Measurements from ENCODE around the gene C9. TPM values are rescaled to one million over a fixed set of nuclear protein-coding genes. Genes with fewer than 3 reads are reported as not detected.
A peak's percentile ranks its signal among the peaks of the same experiment; 100 is the strongest.
"Not testable (repeated sequence)": the region's sequence is repeated elsewhere in the genome, so short reads cannot be mapped to it uniquely, and the experiment has no call there.

Gene C9
- not detected in 2 replicates for total RNA-seq (2014; rRNA removed; shearing (Covaris generic); ENCODE audit: low replicate concordance)

GRCh38 chr5:39364367-39364766 is at the start of gene C9:
Gene C9 (minus strand): TSS chr5:39364495. CDS start chr5:39364464, 31 bp downstream.
- H3K9me3 ChIP-seq: no peaks in the 10 kb centered on the region
- DNase-seq: no peak
- H3K27me3 ChIP-seq: no peaks in the 10 kb centered on the region
- H3K4me3 ChIP-seq: no peak within 1 kb of the TSS
- no peaks in the 10 kb centered on the region for H3K36me3 ChIP-seq

GRCh38 chr5:39413771-39414170 is 49.5 kb upstream of the C9 start:
- Histone ChIP-seq H3K9me3 (no peaks in the 10 kb centered on the region), H3K4me3 (no peak overlapping the region), H3K36me3 (peaks cover 75% of the 10 kb centered on the region), H3K27me3 (no peaks in the 10 kb centered on the region)
- DNase-seq: no peak

- H3K27me3 ChIP-seq: no peaks in the 10 kb centered on the region
- no peaks in the 10 kb centered on the region for H3K9me3 ChIP-seq
- DNase-seq: no peak
- H3K36me3 ChIP-seq: peaks cover 75% of the 10 kb centered on the region
- H3K4me3 ChIP-seq: no peak overlapping the region
Measured at GRCh38 chr5:39412721-39413394, 48.6 kb upstream of the C9 start.

GRCh38 chr5:39411985-39412384 is 47.7 kb upstream of the C9 start:
- DNase-seq: no peak
- Histone ChIP-seq H3K4me3 (no peak overlapping the region), H3K36me3 (peaks cover 77% of the 10 kb centered on the region), H3K9me3 (no peaks in the 10 kb centered on the region), H3K27me3 (no peaks in the 10 kb centered on the region)

- H3K9me3 ChIP-seq: no peaks in the 10 kb centered on the region
- H3K36me3 ChIP-seq: peaks cover 76% of the 10 kb centered on the region
Measured at GRCh38 chr5:39411061-39411460, 46.8 kb upstream of the C9 start.

GRCh38 chr5:39409033-39409432 is 44.7 kb upstream of the C9 start:
- Histone ChIP-seq H3K4me3 (no peak overlapping the region), H3K27me3 (no peaks in the 10 kb centered on the region), H3K36me3 (peaks cover 71% of the 10 kb centered on the region), H3K9me3 (no peaks in the 10 kb centered on the region)
- DNase-seq: no peak

More at GRCh38 chr5:39411061-39411460, 46.8 kb upstream of the C9 start:
- H3K27me3 ChIP-seq: no peaks in the 10 kb centered on the region
- no peak for DNase-seq
- H3K4me3 ChIP-seq: no peak overlapping the region

GRCh38 chr5:39405083-39405843 is 41.0 kb upstream of the C9 start:
- no peaks in the 10 kb centered on the region for H3K9me3 ChIP-seq
- H3K36me3 ChIP-seq: peaks cover 85% of the 10 kb centered on the region
- no peak overlapping the region for H3K4me3 ChIP-seq
- DNase-seq: no peak
- no peaks in the 10 kb centered on the region for H3K27me3 ChIP-seq

GRCh38 chr5:39403761-39404160 is 39.5 kb upstream of the C9 start:
- not testable (repeated sequence) for H3K4me3 ChIP-seq

GRCh38 chr5:39402140-39402539 is 37.8 kb upstream of the C9 start:
- H3K9me3 ChIP-seq, DNase-seq, H3K4me3 ChIP-seq, H3K27me3 ChIP-seq: not testable (repeated sequence)
- H3K36me3 ChIP-seq: peaks cover 76% of the 10 kb centered on the region

More at GRCh38 chr5:39403761-39404160, 39.5 kb upstream of the C9 start:
- not testable (repeated sequence) for H3K27me3 ChIP-seq, DNase-seq, H3K9me3 ChIP-seq
- H3K36me3 ChIP-seq: peaks cover 76% of the 10 kb centered on the region

- DNase-seq: no peak
- Histone ChIP-seq H3K4me3 (no peak overlapping the region), H3K36me3 (peaks cover 77% of the 10 kb centered on the region), H3K27me3 (no peaks in the 10 kb centered on the region), H3K9me3 (no peaks in the 10 kb centered on the region)
Measured at GRCh38 chr5:39400713-39401578, 36.7 kb upstream of the C9 start.

GRCh38 chr5:39399135-39400036 is 35.1 kb upstream of the C9 start:
- Histone ChIP-seq H3K9me3 (no peaks in the 10 kb centered on the region), H3K27me3 (no peaks in the 10 kb centered on the region), H3K4me3 (no peak overlapping the region), H3K36me3 (peaks cover 75% of the 10 kb centered on the region)
- peak; percentile 50 for DNase-seq

GRCh38 chr5:39396843-39397242 is 32.5 kb upstream of the C9 start:
- H3K4me3 ChIP-seq: no peak overlapping the region
- peaks cover 78% of the 10 kb centered on the region for H3K36me3 ChIP-seq
- no peaks in the 10 kb centered on the region for H3K9me3 ChIP-seq
- no peak for DNase-seq
- no peaks in the 10 kb centered on the region for H3K27me3 ChIP-seq

GRCh38 chr5:39395521-39395920 is 31.2 kb upstream of the C9 start:
- no peaks in the 10 kb centered on the region for H3K27me3 ChIP-seq
- H3K36me3 ChIP-seq: peaks cover 80% of the 10 kb centered on the region
- no peaks in the 10 kb centered on the region for H3K9me3 ChIP-seq
- DNase-seq: no peak
- no peak overlapping the region for H3K4me3 ChIP-seq

- Histone ChIP-seq H3K9me3 (no peaks in the 10 kb centered on the region), H3K36me3 (peaks cover 84% of the 10 kb centered on the region), H3K27me3 (no peaks in the 10 kb centered on the region), H3K4me3 (no peak overlapping the region)
- DNase-seq: no peak
Measured at GRCh38 chr5:39394946-39395345, 30.7 kb upstream of the C9 start.

- DNase-seq: no peak
- no peaks in the 10 kb centered on the region for H3K27me3 ChIP-seq
- no peak overlapping the region for H3K4me3 ChIP-seq
- no peaks in the 10 kb centered on the region for H3K9me3 ChIP-seq
- peaks cover 95% of the 10 kb centered on the region for H3K36me3 ChIP-seq
Measured at GRCh38 chr5:39390945-39391344, 26.6 kb upstream of the C9 start.

GRCh38 chr5:39387293-39387692 is 23.0 kb upstream of the C9 start:
- Histone ChIP-seq H3K27me3 (no peaks in the 10 kb centered on the region), H3K9me3 (no peaks in the 10 kb centered on the region), H3K4me3 (no peak overlapping the region), H3K36me3 (peaks cover 95% of the 10 kb centered on the region)
- DNase-seq: no peak
